H4 (cell line): ENCODE data around the gene CAMKMT. TPM values are rescaled to one million over a fixed set of nuclear protein-coding genes. Genes with fewer than 3 reads are reported as not detected.
A peak's percentile ranks its signal among the peaks of the same experiment; 100 is the strongest.

ENCODE experiments used
- DNase-seq: peaks from one replicate; pipeline ENCODE4 v3.0.0-alpha.2; 2015; ENCODE audit warnings: low spot score
- total RNA-seq: library from RNA; depleted of rRNA; stranded (reverse); fragments of >200 nt; shearing (Covaris generic); gene quantifications from 2 replicates; pipeline ENCODE4 v1.2.3, GENCODE V29; 2014

The CAMKMT gene
- total RNA-seq, 1 experiment from 2014 or later, result 4.5 TPM

GRCh38 chr2:44688456-44689124, 326.8 kb downstream of the CAMKMT start:
- no peak for DNase-seq

GRCh38 chr2:44689516-44689915, 327.8 kb downstream of the CAMKMT start:
- no peak for DNase-seq

- no peak for DNase-seq
These were observed 329.5 kb downstream of the CAMKMT start for GRCh38 chr2:44691174-44691785.

GRCh38 chr2:44692821-44693220, 331.1 kb downstream of the CAMKMT start:
- DNase-seq, result no peak

GRCh38 chr2:44700824-44701223, 339.1 kb downstream of the CAMKMT start:
- no peak for DNase-seq

- no peak for DNase-seq
These were observed 343.6 kb downstream of the CAMKMT start for GRCh38 chr2:44705356-44705755.

- DNase-seq, result no peak
These were observed 344.2 kb downstream of the CAMKMT start for GRCh38 chr2:44705876-44706480.

- DNase-seq, result no peak
These were observed 345.2 kb downstream of the CAMKMT start for GRCh38 chr2:44706681-44707553.

GRCh38 chr2:44707945-44708660, 346.4 kb downstream of the CAMKMT start:
- DNase-seq, result no peak

GRCh38 chr2:44708661-44709000, 346.9 kb downstream of the CAMKMT start:
- no peak for DNase-seq

GRCh38 chr2:44713170-44713569, 351.4 kb downstream of the CAMKMT start:
- DNase-seq, result no peak

- peak; percentile 38 for DNase-seq
These were observed 353.9 kb downstream of the CAMKMT start for GRCh38 chr2:44715671-44716081.

- no peak for DNase-seq
These were observed 354.4 kb downstream of the CAMKMT start for GRCh38 chr2:44716131-44716530.

GRCh38 chr2:44718431-44718830, 356.7 kb downstream of the CAMKMT start:
- no peak for DNase-seq

GRCh38 chr2:44719562-44719961, 357.8 kb downstream of the CAMKMT start:
- DNase-seq, result no peak

- no peak for DNase-seq
These were observed 360.4 kb downstream of the CAMKMT start for GRCh38 chr2:44722026-44722625.

GRCh38 chr2:44723921-44724320, 362.2 kb downstream of the CAMKMT start:
- DNase-seq, result no peak

- DNase-seq, result no peak
These were observed 368.8 kb downstream of the CAMKMT start for GRCh38 chr2:44730593-44730992.

- no peak for DNase-seq
These were observed 369.8 kb downstream of the CAMKMT start for GRCh38 chr2:44731505-44731904.

- no peak for DNase-seq
These were observed 374.7 kb downstream of the CAMKMT start for GRCh38 chr2:44736270-44736942.

- DNase-seq, result no peak
These were observed 378.9 kb downstream of the CAMKMT start for GRCh38 chr2:44740678-44741077.
